Activated CD8-positive, alpha-beta T cell treated with anti-CD3 and anti-CD28 coated beads, Interleukin-2, amount 10 ng/mL, durations not matched to agents 7 days and 5 days (primary cell): ENCODE data around the gene RDH11. TPM values are rescaled to one million over a fixed set of nuclear protein-coding genes. Genes with fewer than 3 reads are reported as not detected.

Source experiments
- ATAC-seq: fragments of 150-1000 bp; cut with Tn5 transposase; one replicate; pipeline ENCODE4 v1.10.0; 2021; ENCODE audit warnings: moderate library complexity
- CTCF ChIA-PET: fragments of 350-600 bp; sonication (Branson Sonifier 250); formaldehyde crosslinking; loops from one replicate; lab custom pipeline; 2021; ENCODE audit warnings: antibody characterized with exemption; lab: Charles Lee
- POLR2A ChIA-PET: fragments of 350-600 bp; sonication (Branson Sonifier 250); formaldehyde crosslinking; loops from one replicate; lab custom pipeline; 2021; ENCODE audit warnings: antibody characterized with exemption; lab: Charles Lee
- DNase-seq: peaks from one replicate; pipeline ENCODE4 v3.0.0-alpha.2; 2020
- H3K27ac Mint-ChIP-seq: one replicate; pipeline ENCODE4 v1.8.0; 2021; ENCODE audit warnings: mild to moderate bottlenecking, mixed read lengths
- H3K27me3 Mint-ChIP-seq: one replicate; pipeline ENCODE4 v1.8.0; 2021; ENCODE audit warnings: low read depth, mixed read lengths
- H3K36me3 Mint-ChIP-seq: one replicate; pipeline ENCODE4 v1.8.0; 2021; ENCODE audit warnings: low read depth, mixed read lengths
- H3K4me1 Mint-ChIP-seq: one replicate; pipeline ENCODE4 v1.8.0; 2021; ENCODE audit warnings: low read depth, mixed read lengths
- H3K4me3 Mint-ChIP-seq: one replicate; pipeline ENCODE4 v1.8.0; 2021; ENCODE audit warnings: mild to moderate bottlenecking, mixed read lengths
- H3K9me3 Mint-ChIP-seq: one replicate; pipeline ENCODE4 v1.8.0; 2022; ENCODE audit warnings: mixed read lengths; ENCODE audit not compliant: insufficient read depth
- total RNA-seq, 2 experiments: library from RNA; stranded (reverse); gene quantifications; one replicate each; pipeline ENCODE4 v1.2.3, GENCODE V29; 2021

The RDH11 gene
- 10 to 100 TPM; 48.8 to 57.1 TPM for total RNA-seq

GRCh38 chr14:67695394-67695949, at the start of gene RDH11:
TSS of gene RDH11 (minus strand) at chr14:67695764. CDS start at chr14:67695703, 61 bp downstream.
- Mint-ChIP-seq H3K4me3 (peak within 1 kb of the TSS; percentile 88), H3K27ac (peak within 1 kb of the TSS; percentile 95), H3K36me3 (peaks cover 18% of the 10 kb centered on the region), H3K9me3 (no peaks in the 10 kb centered on the region), H3K27me3 (no peaks in the 10 kb centered on the region), H3K4me1 (peaks cover 29% of the 10 kb centered on the region)
- ATAC-seq (peak; percentile 90), DNase-seq (peak; percentile 91)
- POLR2A ChIA-PET, result interaction anchor here (0.6 to 1.9 kb wide), 9 partner anchors 9 to 95 kb away, joined by 3 to 12 read pairs (median 4); partner anchors contain the start of genes PIGH and VTI1B
- CTCF ChIA-PET, result interaction anchor here (0.7 to 2.2 kb wide), 11 partner anchors 9 to 122 kb away, joined by 3 to 17 read pairs (median 5); no protein-coding TSS in a partner anchor

GRCh38 chr14:67744046-67744445, 48.5 kb upstream of the RDH11 start:
- peaks cover 3% of the 10 kb centered on the region for H3K4me1 Mint-ChIP-seq
- DNase-seq (no peak), ATAC-seq (no peak)
- H3K9me3 Mint-ChIP-seq, result no peaks in the 10 kb centered on the region
- POLR2A ChIA-PET, result interaction anchor here (0.5 kb wide), 1 partner anchor 1304 kb away, joined by 4 read pairs; no protein-coding TSS in a partner anchor
- H3K36me3 Mint-ChIP-seq, result peaks cover 17% of the 10 kb centered on the region
- H3K27me3 Mint-ChIP-seq, result peaks cover 5% of the 10 kb centered on the region
- no peak overlapping the region for H3K4me3 Mint-ChIP-seq
- H3K27ac Mint-ChIP-seq, result no peak overlapping the region
- CTCF ChIA-PET, result interaction anchor here (0.5 to 1.5 kb wide), 2 partner anchors 17 to 40 kb away, joined by 3 to 6 read pairs; no protein-coding TSS in a partner anchor

GRCh38 chr14:67738740-67739504, 43.4 kb upstream of the RDH11 start:
- DNase-seq (no peak), ATAC-seq (no peak)
- H3K4me3 Mint-ChIP-seq, result no peak overlapping the region
- ChIA-PET POLR2A (no interaction called here), CTCF (no interaction called here)
- H3K4me1 Mint-ChIP-seq, result no peaks in the 10 kb centered on the region
- H3K9me3 Mint-ChIP-seq, result no peaks in the 10 kb centered on the region
- H3K27me3 Mint-ChIP-seq, result peaks cover 5% of the 10 kb centered on the region
- H3K27ac Mint-ChIP-seq, result no peak overlapping the region
- H3K36me3 Mint-ChIP-seq, result no peaks in the 10 kb centered on the region

GRCh38 chr14:67736771-67737170, 41.2 kb upstream of the RDH11 start:
- CTCF ChIA-PET, result no interaction called here
- H3K36me3 Mint-ChIP-seq, result no peaks in the 10 kb centered on the region
- no peak overlapping the region for H3K27ac Mint-ChIP-seq

GRCh38 chr14:67735336-67736147, 40.0 kb upstream of the RDH11 start:
- DNase-seq (no peak), ATAC-seq (no peak)
- Mint-ChIP-seq H3K4me3 (no peak overlapping the region), H3K9me3 (no peaks in the 10 kb centered on the region), H3K27me3 (no peaks in the 10 kb centered on the region), H3K4me1 (no peaks in the 10 kb centered on the region), H3K36me3 (no peaks in the 10 kb centered on the region), H3K27ac (no peak overlapping the region)
- POLR2A ChIA-PET, result no interaction called here
- CTCF ChIA-PET, result no interaction called here

More at GRCh38 chr14:67736771-67737170, 41.2 kb upstream of the RDH11 start:
- POLR2A ChIA-PET, result no interaction called here
- Mint-ChIP-seq H3K9me3 (no peaks in the 10 kb centered on the region), H3K4me3 (no peak overlapping the region), H3K27me3 (peaks cover 4% of the 10 kb centered on the region), H3K4me1 (no peaks in the 10 kb centered on the region)
- no peak for ATAC-seq
- DNase-seq, result no peak

GRCh38 chr14:67734675-67735074, 39.1 kb upstream of the RDH11 start:
- POLR2A ChIA-PET, result no interaction called here
- CTCF ChIA-PET, result no interaction called here
- ATAC-seq, result no peak
- H3K27me3 Mint-ChIP-seq, result no peaks in the 10 kb centered on the region
- DNase-seq, result no peak
- H3K4me1 Mint-ChIP-seq, result no peaks in the 10 kb centered on the region
- H3K27ac Mint-ChIP-seq, result no peak overlapping the region
- H3K9me3 Mint-ChIP-seq, result no peaks in the 10 kb centered on the region
- no peak overlapping the region for H3K4me3 Mint-ChIP-seq
- H3K36me3 Mint-ChIP-seq, result no peaks in the 10 kb centered on the region

GRCh38 chr14:67733616-67734015, 38.1 kb upstream of the RDH11 start:
- Mint-ChIP-seq H3K9me3 (no peaks in the 10 kb centered on the region), H3K36me3 (no peaks in the 10 kb centered on the region), H3K4me3 (no peak overlapping the region), H3K27me3 (no peaks in the 10 kb centered on the region), H3K4me1 (no peaks in the 10 kb centered on the region), H3K27ac (no peak overlapping the region)
- no peak for ATAC-seq
- DNase-seq, result no peak
- CTCF ChIA-PET, result interaction anchor here (1.0 kb wide), 1 partner anchor 16 kb away, joined by 3 read pairs; no protein-coding TSS in a partner anchor
- POLR2A ChIA-PET, result no interaction called here

- no peak overlapping the region for H3K27ac Mint-ChIP-seq
- ATAC-seq, result no peak
- H3K36me3 Mint-ChIP-seq, result no peaks in the 10 kb centered on the region
These were observed 33.7 kb upstream of the RDH11 start for GRCh38 chr14:67729072-67729885.

GRCh38 chr14:67728258-67728657, 32.7 kb upstream of the RDH11 start:
- ChIA-PET POLR2A (no interaction called here), CTCF (no interaction called here)
- DNase-seq, result no peak
- Mint-ChIP-seq H3K27ac (no peak overlapping the region), H3K36me3 (no peaks in the 10 kb centered on the region), H3K4me3 (no peak overlapping the region), H3K9me3 (no peaks in the 10 kb centered on the region), H3K4me1 (no peaks in the 10 kb centered on the region), H3K27me3 (peaks cover 5% of the 10 kb centered on the region)
- ATAC-seq, result no peak

More at GRCh38 chr14:67729072-67729885, 33.7 kb upstream of the RDH11 start:
- ChIA-PET CTCF (no interaction called here), POLR2A (no interaction called here)
- DNase-seq, result no peak
- Mint-ChIP-seq H3K9me3 (no peaks in the 10 kb centered on the region), H3K4me3 (no peak overlapping the region), H3K4me1 (no peaks in the 10 kb centered on the region), H3K27me3 (no peaks in the 10 kb centered on the region)

GRCh38 chr14:67727361-67727760, 31.8 kb upstream of the RDH11 start:
- Mint-ChIP-seq H3K27ac (no peak overlapping the region), H3K27me3 (peaks cover 10% of the 10 kb centered on the region), H3K9me3 (no peaks in the 10 kb centered on the region), H3K36me3 (no peaks in the 10 kb centered on the region), H3K4me3 (no peak overlapping the region), H3K4me1 (peaks cover 6% of the 10 kb centered on the region)
- ATAC-seq, result no peak
- ChIA-PET POLR2A (no interaction called here), CTCF (interaction anchor here (0.6 kb wide), 1 partner anchor 16 kb away, joined by 3 read pairs; no protein-coding TSS in a partner anchor)
- no peak for DNase-seq

GRCh38 chr14:67725171-67725570, 29.6 kb upstream of the RDH11 start:
- no peak for DNase-seq
- CTCF ChIA-PET, result no interaction called here
- no peak overlapping the region for H3K27ac Mint-ChIP-seq
- no peak for ATAC-seq
- H3K4me1 Mint-ChIP-seq, result peaks cover 9% of the 10 kb centered on the region
- POLR2A ChIA-PET, result no interaction called here
- peaks cover 21% of the 10 kb centered on the region for H3K27me3 Mint-ChIP-seq
- H3K4me3 Mint-ChIP-seq, result no peak overlapping the region
- no peaks in the 10 kb centered on the region for H3K36me3 Mint-ChIP-seq
- H3K9me3 Mint-ChIP-seq, result no peaks in the 10 kb centered on the region
